GM12801 (cell line): ENCODE results near the gene FAM76B.

ENCODE experiments used
- TF ChIP-seq, protein P1 (sequence below): IDR thresholded peaks from one replicate; pipeline ENCODE4 v1.5.1; 2011; ENCODE audit warnings: control low read depth; ENCODE audit not compliant: insufficient read length; ENCODE audit errors: extremely low read depth

FAM76B gene

DNA sequence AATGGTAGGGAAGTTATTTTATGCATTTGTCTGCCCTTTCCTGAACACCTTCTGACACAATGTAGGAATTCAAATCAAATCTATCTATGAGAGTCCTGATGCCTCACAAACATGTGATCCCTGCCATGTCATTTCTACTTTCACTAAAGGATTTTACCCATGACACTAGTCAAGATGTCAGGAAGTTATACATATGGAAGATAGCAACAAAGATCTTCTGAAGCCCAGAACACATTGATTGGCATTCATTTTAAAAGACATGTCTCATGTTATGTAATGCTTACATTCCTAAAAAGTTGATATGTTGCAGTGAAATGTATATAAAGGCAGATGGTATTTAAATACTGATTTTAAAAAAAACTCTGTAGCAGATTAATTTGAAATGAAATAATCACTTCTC is 61.5 kb downstream of the FAM76B start:
- TF ChIP-seq, protein P1, sequence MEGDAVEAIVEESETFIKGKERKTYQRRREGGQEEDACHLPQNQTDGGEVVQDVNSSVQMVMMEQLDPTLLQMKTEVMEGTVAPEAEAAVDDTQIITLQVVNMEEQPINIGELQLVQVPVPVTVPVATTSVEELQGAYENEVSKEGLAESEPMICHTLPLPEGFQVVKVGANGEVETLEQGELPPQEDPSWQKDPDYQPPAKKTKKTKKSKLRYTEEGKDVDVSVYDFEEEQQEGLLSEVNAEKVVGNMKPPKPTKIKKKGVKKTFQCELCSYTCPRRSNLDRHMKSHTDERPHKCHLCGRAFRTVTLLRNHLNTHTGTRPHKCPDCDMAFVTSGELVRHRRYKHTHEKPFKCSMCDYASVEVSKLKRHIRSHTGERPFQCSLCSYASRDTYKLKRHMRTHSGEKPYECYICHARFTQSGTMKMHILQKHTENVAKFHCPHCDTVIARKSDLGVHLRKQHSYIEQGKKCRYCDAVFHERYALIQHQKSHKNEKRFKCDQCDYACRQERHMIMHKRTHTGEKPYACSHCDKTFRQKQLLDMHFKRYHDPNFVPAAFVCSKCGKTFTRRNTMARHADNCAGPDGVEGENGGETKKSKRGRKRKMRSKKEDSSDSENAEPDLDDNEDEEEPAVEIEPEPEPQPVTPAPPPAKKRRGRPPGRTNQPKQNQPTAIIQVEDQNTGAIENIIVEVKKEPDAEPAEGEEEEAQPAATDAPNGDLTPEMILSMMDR = no peak

DNA sequence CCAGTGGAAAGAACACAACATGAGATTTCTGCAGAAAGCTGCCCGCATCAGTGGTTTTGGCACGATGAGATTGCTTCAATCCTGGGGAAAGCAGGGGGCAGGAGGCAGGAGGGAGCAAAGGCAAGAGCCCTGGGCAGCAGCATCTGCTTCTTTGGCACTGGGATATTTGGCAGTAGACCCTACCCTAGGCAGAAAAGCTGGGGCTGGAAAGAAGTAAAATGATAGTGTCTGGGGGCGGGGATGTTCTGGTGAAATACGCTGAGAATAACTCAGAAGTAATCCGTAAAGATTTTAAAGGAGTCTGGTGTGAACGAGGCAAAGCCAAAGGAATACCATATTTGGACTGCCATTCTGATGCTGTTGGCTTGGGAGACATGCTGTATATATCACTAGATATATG is 62.0 kb downstream of the FAM76B start:
- TF ChIP-seq, protein P1 = no peak

DNA sequence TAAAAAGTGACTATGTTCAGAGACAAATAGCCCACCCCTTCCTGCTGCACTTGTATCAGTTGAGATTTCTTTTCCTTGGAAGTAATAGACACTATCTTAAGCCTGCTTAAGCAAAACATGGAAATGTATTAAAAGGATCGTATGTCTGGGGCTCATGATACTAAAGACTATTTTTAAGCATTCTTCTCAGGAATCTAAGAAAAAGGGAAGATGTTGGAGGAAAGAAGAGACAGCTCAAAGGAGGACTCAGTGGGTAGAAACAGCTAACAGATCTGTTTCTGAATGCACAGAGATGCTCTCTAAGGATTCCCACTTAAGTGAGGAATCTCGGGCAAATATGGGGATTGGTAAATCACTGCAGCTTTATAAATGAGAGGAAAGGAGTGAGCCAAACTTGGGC is 62.5 kb downstream of the FAM76B start:
- TF ChIP-seq, protein P1 = no peak

DNA sequence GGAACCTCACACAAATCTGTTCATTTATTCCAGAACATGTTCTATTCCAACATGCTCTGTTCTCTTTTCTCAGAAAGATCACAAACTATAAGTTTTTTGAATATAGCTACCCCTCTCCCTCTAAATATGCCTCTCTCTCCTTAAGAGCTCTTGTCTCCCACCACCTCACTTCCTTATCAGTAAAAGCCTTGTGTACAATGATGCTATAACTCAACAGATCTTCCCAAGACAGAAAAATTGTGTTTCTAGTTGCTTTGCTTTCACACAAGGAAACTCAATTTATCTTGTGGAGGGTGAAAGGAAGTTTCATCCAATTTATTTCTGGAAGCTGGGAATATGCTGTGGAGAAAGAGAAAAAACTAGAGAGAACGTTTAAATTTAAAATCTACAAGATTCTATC is 64.4 kb downstream of the FAM76B start:
- TF ChIP-seq, protein P1 = no peak

DNA sequence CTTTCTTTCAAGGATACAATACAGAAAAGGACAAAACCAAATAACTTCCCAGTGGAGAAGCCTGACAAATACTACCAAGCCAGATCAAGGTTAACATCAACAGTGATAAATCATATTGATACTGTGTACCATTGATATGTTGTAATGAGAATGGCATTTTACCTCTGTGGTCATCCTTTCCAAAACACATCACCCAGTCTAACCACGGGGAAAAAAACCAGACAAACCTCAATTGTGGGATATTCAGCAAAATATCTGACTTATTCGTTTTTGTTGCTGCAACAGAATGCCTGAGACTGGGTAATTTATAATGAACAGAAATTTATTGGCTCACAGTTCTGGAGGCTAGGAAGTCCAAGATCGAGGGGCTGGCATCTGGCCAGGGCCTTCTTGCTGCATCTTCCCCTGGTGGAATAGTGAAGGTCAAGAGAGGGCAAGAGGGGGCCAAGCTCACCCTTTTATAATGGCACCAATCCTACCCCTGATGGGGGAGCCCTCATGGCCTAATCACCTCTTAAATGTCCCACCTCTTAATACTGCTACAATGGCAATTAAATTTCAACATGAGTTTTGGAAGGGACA is 66.1 kb downstream of the FAM76B start:
- TF ChIP-seq, protein P1 = no peak

DNA sequence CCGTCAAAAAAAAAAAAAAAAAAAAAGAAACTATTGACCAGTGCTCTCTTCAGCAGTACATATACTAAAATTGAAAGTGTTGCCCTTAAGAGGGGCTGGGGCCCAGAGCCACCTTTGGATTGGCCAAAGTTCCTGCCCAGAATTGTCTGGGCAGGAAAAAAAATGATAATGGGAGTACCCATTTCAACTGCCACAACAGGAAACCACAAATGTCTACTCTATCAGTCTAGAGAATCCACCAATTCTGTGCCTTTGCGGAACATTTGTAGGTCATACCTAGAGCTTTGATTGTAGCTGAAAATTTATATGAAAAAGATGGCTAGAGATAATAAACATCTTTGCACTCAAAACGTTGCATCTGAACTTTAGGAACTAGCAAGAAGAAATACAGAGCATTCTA is 69.4 kb downstream of the FAM76B start:
- TF ChIP-seq, protein P1 = no peak
